GM12878 (cell line): Measurements from ENCODE around the gene PAX5.

Source experiments
- CBX5 ChIP-seq: sonication (generic); IDR thresholded peaks from 2 replicates; pipeline ENCODE4 v1.6.1; 2016; ENCODE audit warnings: low read depth, moderate library complexity, mild to moderate bottlenecking, inconsistent platforms
- SIX5 ChIP-seq: IDR thresholded peaks from 2 replicates; pipeline ENCODE4 v1.6.1; 2011; ENCODE audit warnings: mild to moderate bottlenecking, low read depth, low read length, moderate library complexity; ENCODE audit not compliant: severe bottlenecking

DNA sequence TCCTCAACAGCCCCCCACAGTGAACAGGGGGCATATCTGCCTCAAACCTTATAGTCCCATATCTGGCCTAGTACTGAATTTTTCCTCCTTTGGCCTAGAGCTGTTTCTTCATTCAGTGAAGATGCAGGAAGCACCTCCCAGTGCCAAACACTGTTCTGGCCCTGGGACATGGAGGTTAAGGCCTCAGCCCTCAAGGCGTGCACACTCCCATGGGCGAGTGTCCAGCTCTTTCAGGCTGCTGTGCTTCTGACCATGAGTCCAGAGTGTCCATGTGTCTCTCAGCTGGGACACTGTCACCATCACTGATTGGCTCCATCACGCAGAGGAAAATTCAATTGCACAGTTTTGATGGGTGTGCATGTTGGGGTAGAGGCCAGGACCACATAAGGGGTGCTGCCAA, 151.5 kb downstream of the PAX5 start:
- TF ChIP-seq SIX5 = no peak
- TF ChIP-seq CBX5 = no peak
